Raji (cell line): ENCODE measurements around the gene METTL6.

Experiments used
- POLR2A ChIP-seq: IDR thresholded peaks from 2 replicates; pipeline ENCODE4 v1.6.1; 2011; ENCODE audit warnings: low read depth, low read length, control low read depth; ENCODE audit not compliant: insufficient read depth

The METTL6 gene

GRCh38 chr3:15427182-15427880, at the start of gene METTL6, which contains the start of gene EAF1:
Gene METTL6 (minus strand): TSS chr3:15427544. CDS start chr3:15426511, 1,033 bp downstream.
Gene EAF1 (plus strand): TSS chr3:15427598. CDS start chr3:15427780, 182 bp downstream.
- peak; percentile 84 for TF ChIP-seq POLR2A

- no peak for TF ChIP-seq POLR2A
Measured at GRCh38 chr3:15476378-15476777, 49.0 kb upstream of the METTL6 start.

- TF ChIP-seq POLR2A: no peak
Measured at GRCh38 chr3:15475161-15475560, 47.8 kb upstream of the METTL6 start.

GRCh38 chr3:15471861-15472260, 44.5 kb upstream of the METTL6 start:
- TF ChIP-seq POLR2A: no peak

- TF ChIP-seq POLR2A: no peak
Measured at GRCh38 chr3:15470849-15471248, 43.5 kb upstream of the METTL6 start.

GRCh38 chr3:15470261-15470660, 42.9 kb upstream of the METTL6 start:
- TF ChIP-seq POLR2A: no peak

GRCh38 chr3:15467227-15468181, 40.2 kb upstream of the METTL6 start:
- no peak for TF ChIP-seq POLR2A

- TF ChIP-seq POLR2A: no peak
Measured at GRCh38 chr3:15465876-15466585, 38.7 kb upstream of the METTL6 start.

- TF ChIP-seq POLR2A: no peak
Measured at GRCh38 chr3:15462451-15462850, 35.1 kb upstream of the METTL6 start.

- TF ChIP-seq POLR2A: no peak
Measured at GRCh38 chr3:15460891-15461531, 33.7 kb upstream of the METTL6 start.

GRCh38 chr3:15458212-15458780, 31.0 kb upstream of the METTL6 start:
- TF ChIP-seq POLR2A: no peak

- TF ChIP-seq POLR2A: no peak
Measured at GRCh38 chr3:15456321-15456720, 29.0 kb upstream of the METTL6 start.

- TF ChIP-seq POLR2A: no peak
Measured at GRCh38 chr3:15455756-15456155, 28.4 kb upstream of the METTL6 start.

GRCh38 chr3:15454965-15455364, 27.6 kb upstream of the METTL6 start:
- no peak for TF ChIP-seq POLR2A

- no peak for TF ChIP-seq POLR2A
Measured at GRCh38 chr3:15453991-15454625, 26.8 kb upstream of the METTL6 start.

- no peak for TF ChIP-seq POLR2A
Measured at GRCh38 chr3:15453501-15453900, 26.2 kb upstream of the METTL6 start.
